Activated CD8-positive, alpha-beta T cell treated with anti-CD3 and anti-CD28 coated beads for 36 hours (primary cell): ENCODE measurements around the gene TMEM134. TPM values are rescaled to one million over a fixed set of nuclear protein-coding genes. Genes with fewer than 3 reads are reported as not detected.

Source experiments
- ATAC-seq: fragments of 200-7000 bp; cut with Tn5 transposase; one replicate; pipeline ENCODE4 v1.10.0; 2021; ENCODE audit warnings: mild to moderate bottlenecking, moderate library complexity
- CTCF ChIA-PET: fragments of 350-600 bp; sonication (Branson Sonifier 250); formaldehyde crosslinking; loops from one replicate; lab custom pipeline; 2021; ENCODE audit warnings: antibody characterized with exemption; lab: Charles Lee
- POLR2A ChIA-PET: fragments of 350-600 bp; sonication (Branson Sonifier 250); formaldehyde crosslinking; loops from one replicate; lab custom pipeline; 2021; ENCODE audit warnings: antibody characterized with exemption; lab: Charles Lee
- DNase-seq: peaks from one replicate; pipeline ENCODE4 v3.0.0-alpha.2; 2020
- H3K27ac Mint-ChIP-seq: one replicate; pipeline ENCODE4 v1.8.0; 2021; ENCODE audit warnings: mild to moderate bottlenecking, mixed read lengths
- H3K27me3 Mint-ChIP-seq: one replicate; pipeline ENCODE4 v1.8.0; 2021; ENCODE audit warnings: mixed read lengths
- H3K36me3 Mint-ChIP-seq: one replicate; pipeline ENCODE4 v1.8.0; 2021; ENCODE audit warnings: low read depth, mixed read lengths
- H3K4me1 Mint-ChIP-seq: one replicate; pipeline ENCODE4 v1.8.0; 2021; ENCODE audit warnings: low read depth, mixed read lengths
- H3K4me3 Mint-ChIP-seq: one replicate; pipeline ENCODE4 v1.8.0; 2021; ENCODE audit warnings: mild to moderate bottlenecking, moderate library complexity, mixed read lengths
- H3K9me3 Mint-ChIP-seq: one replicate; pipeline ENCODE4 v1.8.0; 2021; ENCODE audit warnings: mixed read lengths
- CTCF ChIP-seq: fragments of 200-600 bp; IDR thresholded peaks from one replicate; pipeline ENCODE4 v1.8.0; 2022; ENCODE audit warnings: antibody characterized with exemption, mild to moderate bottlenecking
- intact Hi-C: fragments of 100-400 bp; cut with micrococcal nuclease; formaldehyde crosslinking; loops from one replicate; pipeline ENCODE4 v1.10.0; 2022
- total RNA-seq, 2 experiments: library from RNA; stranded (reverse); gene quantifications; one replicate each; pipeline ENCODE4 v1.2.3, GENCODE V29; 2021

TMEM134 gene
- total RNA-seq, 2 experiments from 2014 or later = 56.0 to 59.2 TPM

- TF ChIP-seq CTCF = no peak
- intact Hi-C loops = no loop called here
- no peak overlapping the region for H3K4me3 Mint-ChIP-seq
- peaks cover 24% of the 10 kb centered on the region for H3K36me3 Mint-ChIP-seq
- POLR2A ChIA-PET = interaction anchor here (1.1 to 8.8 kb wide), 3 partner anchors 12 to 63 kb away, joined by 4 to 108 read pairs (median 6); partner anchors contain the start of genes PTPRCAP and TMEM134
- H3K27me3 Mint-ChIP-seq = no peaks in the 10 kb centered on the region
- CTCF ChIA-PET = no interaction called here
- no peak overlapping the region for H3K27ac Mint-ChIP-seq
- no peak for DNase-seq
- ATAC-seq = no peak
- peaks cover 24% of the 10 kb centered on the region for H3K4me1 Mint-ChIP-seq
- H3K9me3 Mint-ChIP-seq = no peaks in the 10 kb centered on the region
Observed at GRCh38 chr11:67500484-67500821, 31.4 kb upstream of the TMEM134 start.

- no peaks in the 10 kb centered on the region for H3K27me3 Mint-ChIP-seq
- no peak overlapping the region for H3K4me3 Mint-ChIP-seq
- H3K36me3 Mint-ChIP-seq = peaks cover 24% of the 10 kb centered on the region
- CTCF ChIA-PET = no interaction called here
- TF ChIP-seq CTCF = no peak
- intact Hi-C loops = no loop called here
- H3K9me3 Mint-ChIP-seq = no peaks in the 10 kb centered on the region
- DNase-seq (no peak), ATAC-seq (no peak)
- no peak overlapping the region for H3K27ac Mint-ChIP-seq
- H3K4me1 Mint-ChIP-seq = peaks cover 23% of the 10 kb centered on the region
- POLR2A ChIA-PET = interaction anchor here (1.5 to 8.8 kb wide), 2 partner anchors 11 to 62 kb away, joined by 6 to 108 read pairs; partner anchors contain the start of gene PTPRCAP
Observed at GRCh38 chr11:67499808-67500483, 30.9 kb upstream of the TMEM134 start.

GRCh38 chr11:67498544-67498972 is 29.5 kb upstream of the TMEM134 start:
- CTCF ChIA-PET = no interaction called here
- Mint-ChIP-seq H3K4me3 (no peak overlapping the region), H3K27ac (no peak overlapping the region), H3K4me1 (peaks cover 22% of the 10 kb centered on the region), H3K27me3 (no peaks in the 10 kb centered on the region), H3K36me3 (peaks cover 24% of the 10 kb centered on the region), H3K9me3 (no peaks in the 10 kb centered on the region)
- no peak for TF ChIP-seq CTCF
- ATAC-seq (no peak), DNase-seq (no peak)
- POLR2A ChIA-PET = interaction anchor here (8.8 kb wide), 1 partner anchor 10 kb away, joined by 108 read pairs; no protein-coding TSS in a partner anchor
- intact Hi-C loops = no loop called here

- intact Hi-C loops = no loop called here
- no peak for TF ChIP-seq CTCF
- peaks cover 16% of the 10 kb centered on the region for H3K4me1 Mint-ChIP-seq
- ATAC-seq (no peak), DNase-seq (no peak)
- ChIA-PET CTCF (no interaction called here), POLR2A (interaction anchor here (1.2 to 8.8 kb wide), 3 partner anchors 9 to 84 kb away, joined by 3 to 108 read pairs (median 3); no protein-coding TSS in a partner anchor)
- H3K36me3 Mint-ChIP-seq = peaks cover 21% of the 10 kb centered on the region
- no peak overlapping the region for H3K4me3 Mint-ChIP-seq
- H3K27ac Mint-ChIP-seq = peak overlapping the region; percentile 34
- H3K9me3 Mint-ChIP-seq = no peaks in the 10 kb centered on the region
- H3K27me3 Mint-ChIP-seq = no peaks in the 10 kb centered on the region
Observed at GRCh38 chr11:67497656-67498291, 28.7 kb upstream of the TMEM134 start.

- ATAC-seq (no peak), DNase-seq (no peak)
- Mint-ChIP-seq H3K36me3 (peaks cover 20% of the 10 kb centered on the region), H3K4me1 (peaks cover 7% of the 10 kb centered on the region), H3K27ac (no peak overlapping the region), H3K27me3 (no peaks in the 10 kb centered on the region), H3K4me3 (no peak overlapping the region), H3K9me3 (no peaks in the 10 kb centered on the region)
- ChIA-PET CTCF (interaction anchor here (1.4 kb wide), 1 partner anchor 145 kb away, joined by 3 read pairs; no protein-coding TSS in a partner anchor), POLR2A (no interaction called here)
- TF ChIP-seq CTCF = no peak
- intact Hi-C loops = no loop called here
Observed at GRCh38 chr11:67496113-67496512, 27.1 kb upstream of the TMEM134 start.
